Cortex of kidney (tissue), 1 donor: ENCODE results near the gene ANTXR2.

Source experiments
- DNase-seq: peaks from one replicate; lab custom pipeline; 2025; lab: John Stamatoyannopoulos, UW

Gene ANTXR2

GRCh38 chr4:80069108-80069836, 3.8 kb downstream of the ANTXR2 start:
- no peak for DNase-seq

- no peak for DNase-seq
These were observed 7.4 kb downstream of the ANTXR2 start for GRCh38 chr4:80065601-80066000.

GRCh38 chr4:80062527-80062926, 10.5 kb downstream of the ANTXR2 start:
- no peak for DNase-seq

GRCh38 chr4:80060804-80061203, 12.2 kb downstream of the ANTXR2 start:
- DNase-seq, result no peak

- no peak for DNase-seq
These were observed 14.3 kb downstream of the ANTXR2 start for GRCh38 chr4:80058740-80059139.

GRCh38 chr4:80054375-80054774, 18.7 kb downstream of the ANTXR2 start:
- DNase-seq, result no peak

- no peak for DNase-seq
These were observed 19.7 kb downstream of the ANTXR2 start for GRCh38 chr4:80053140-80053910.

- DNase-seq, result no peak
These were observed 23.1 kb downstream of the ANTXR2 start for GRCh38 chr4:80049813-80050534.

GRCh38 chr4:80049402-80049801, 23.6 kb downstream of the ANTXR2 start:
- no peak for DNase-seq

GRCh38 chr4:80045786-80046185, 27.2 kb downstream of the ANTXR2 start:
- no peak for DNase-seq

GRCh38 chr4:80043541-80043940, 29.5 kb downstream of the ANTXR2 start:
- no peak for DNase-seq

GRCh38 chr4:80042821-80043220, 30.2 kb downstream of the ANTXR2 start:
- no peak for DNase-seq

- DNase-seq, result no peak
These were observed 35.2 kb downstream of the ANTXR2 start for GRCh38 chr4:80037864-80038263.

- no peak for DNase-seq
These were observed 35.9 kb downstream of the ANTXR2 start for GRCh38 chr4:80036949-80037685.

GRCh38 chr4:80036306-80036705, 36.7 kb downstream of the ANTXR2 start:
- no peak for DNase-seq

- DNase-seq, result no peak
These were observed 37.7 kb downstream of the ANTXR2 start for GRCh38 chr4:80035336-80035735.

GRCh38 chr4:80033581-80033980, 39.4 kb downstream of the ANTXR2 start:
- DNase-seq, result no peak

- DNase-seq, result no peak
These were observed 43.7 kb downstream of the ANTXR2 start for GRCh38 chr4:80029364-80029763.

GRCh38 chr4:80027611-80028010, 45.4 kb downstream of the ANTXR2 start:
- DNase-seq, result no peak

- DNase-seq, result no peak
These were observed 46.9 kb downstream of the ANTXR2 start for GRCh38 chr4:80026100-80026499.

- DNase-seq, result no peak
These were observed 48.7 kb downstream of the ANTXR2 start for GRCh38 chr4:80024335-80024734.

- DNase-seq, result no peak
These were observed 50.7 kb downstream of the ANTXR2 start for GRCh38 chr4:80022282-80022681.
